ENCODE results near the gene ZNF516. TPM values are rescaled to one million over a fixed set of nuclear protein-coding genes. Genes with fewer than 3 reads are reported as not detected.

The ZNF516 gene
- total RNA-seq, result 5.6 and 9.4 TPM in 2 replicates

GRCh38 chr18:76495006-76495370, at the start of gene ZNF516:
Gene ZNF516, minus strand, starts transcription at chr18:76495242. Its CDS starts 52,188 bp downstream, at chr18:76443054.

